ENCODE results near the gene COX4I1.

COX4I1 gene

GRCh38 chr16:85782451-85782850, 17.0 kb upstream of the COX4I1 start:
- H3K9me3 ChIP-seq (ENCODE audit: insufficient read depth, low read length) = no peaks in the 10 kb centered on the region
- H2AFZ ChIP-seq (ENCODE audit: low read depth, low read length) = no peak overlapping the region
- TF ChIP-seq EZH2phosphoT487 (IDR thresholded peaks at IDR 0.05; ENCODE audit: low read depth) (no peak), CTCF (IDR thresholded peaks at IDR 0.05; ENCODE audit: low read depth, low read length) (no peak)
- no peak overlapping the region for H3K4me3 ChIP-seq (ENCODE audit: low read length)
- H3K79me2 ChIP-seq (ENCODE audit: low read length) = no peaks in the 10 kb centered on the region; the same call in 1 of the 2 replicates
- no peak overlapping the region for H3K4me2 ChIP-seq (ENCODE audit: low read length)
- H3K27ac ChIP-seq (ENCODE audit: low read length) = no peak overlapping the region
- no peaks in the 10 kb centered on the region for H3K27me3 ChIP-seq (ENCODE audit: low read depth, low read length)
- H3K4me1 ChIP-seq (ENCODE audit: low read length) = no peaks in the 10 kb centered on the region
- H4K20me1 ChIP-seq (ENCODE audit: insufficient read depth, low read length) = 0 out of 2 replicates have a peak, but pooled peaks cover 7% of the 10 kb centered on the region
- H3K9ac ChIP-seq (ENCODE audit: low read length) = no peak overlapping the region
- H3K36me3 ChIP-seq (replicated peaks; ENCODE audit: low read depth, low read length) = peaks cover 57% of the 10 kb centered on the region

- no peaks in the 10 kb centered on the region for H3K9me3 ChIP-seq (ENCODE audit: insufficient read depth, low read length)
- H3K4me3 ChIP-seq (ENCODE audit: low read length) = no peak overlapping the region
- H3K27ac ChIP-seq (ENCODE audit: low read length) = no peak overlapping the region
- no peak overlapping the region for H3K4me2 ChIP-seq (ENCODE audit: low read length)
- H3K9ac ChIP-seq (ENCODE audit: low read length) = no peak overlapping the region
- TF ChIP-seq EZH2phosphoT487 (IDR thresholded peaks at IDR 0.05; ENCODE audit: low read depth) (no peak), CTCF (IDR thresholded peaks at IDR 0.05; ENCODE audit: low read depth, low read length) (no peak)
- peaks cover 56% of the 10 kb centered on the region for H3K36me3 ChIP-seq (replicated peaks; ENCODE audit: low read depth, low read length)
- no peak overlapping the region for H2AFZ ChIP-seq (ENCODE audit: low read depth, low read length)
- H3K4me1 ChIP-seq (ENCODE audit: low read length) = peaks cover 2% of the 10 kb centered on the region; the same call in 1 of the 2 replicates
- H3K79me2 ChIP-seq (ENCODE audit: low read length) = peaks cover 5% of the 10 kb centered on the region; the same call in 1 of the 2 replicates
- H3K27me3 ChIP-seq (ENCODE audit: low read depth, low read length) = no peaks in the 10 kb centered on the region
- H4K20me1 ChIP-seq (ENCODE audit: insufficient read depth, low read length) = 0 out of 2 replicates have a peak, but pooled peaks cover 7% of the 10 kb centered on the region
Observed at GRCh38 chr16:85783441-85783840, 16.1 kb upstream of the COX4I1 start.

GRCh38 chr16:85784813-85785212, 14.7 kb upstream of the COX4I1 start:
- H3K79me2 ChIP-seq (ENCODE audit: low read length) = peaks cover 7% of the 10 kb centered on the region
- no peak overlapping the region for H3K27ac ChIP-seq (ENCODE audit: low read length)
- no peak overlapping the region for H2AFZ ChIP-seq (ENCODE audit: low read depth, low read length)
- H3K9me3 ChIP-seq (ENCODE audit: insufficient read depth, low read length) = no peaks in the 10 kb centered on the region
- peaks cover 16% of the 10 kb centered on the region for H3K4me1 ChIP-seq (ENCODE audit: low read length)
- H3K36me3 ChIP-seq (replicated peaks; ENCODE audit: low read depth, low read length) = peaks cover 50% of the 10 kb centered on the region
- TF ChIP-seq CTCF (IDR thresholded peaks at IDR 0.05; ENCODE audit: low read depth, low read length) = no peak
- no peak for TF ChIP-seq EZH2phosphoT487 (IDR thresholded peaks at IDR 0.05; ENCODE audit: low read depth)
- H3K27me3 ChIP-seq (ENCODE audit: low read depth, low read length) = no peaks in the 10 kb centered on the region
- no peak overlapping the region for H3K9ac ChIP-seq (ENCODE audit: low read length)
- no peak overlapping the region for H3K4me3 ChIP-seq (ENCODE audit: low read length)
- no peak overlapping the region for H3K4me2 ChIP-seq (ENCODE audit: low read length)
- H4K20me1 ChIP-seq (ENCODE audit: insufficient read depth, low read length) = 0 out of 2 replicates have a peak, but pooled peaks cover 7% of the 10 kb centered on the region

- no peak overlapping the region for H3K27ac ChIP-seq (ENCODE audit: low read length)
- no peak overlapping the region for H2AFZ ChIP-seq (ENCODE audit: low read depth, low read length)
- 0 out of 2 replicates have a peak, but pooled peaks cover 7% of the 10 kb centered on the region for H4K20me1 ChIP-seq (ENCODE audit: insufficient read depth, low read length)
- no peaks in the 10 kb centered on the region for H3K27me3 ChIP-seq (ENCODE audit: low read depth, low read length)
- H3K9ac ChIP-seq (ENCODE audit: low read length) = no peak overlapping the region
- peaks cover 42% of the 10 kb centered on the region for H3K36me3 ChIP-seq (replicated peaks; ENCODE audit: low read depth, low read length)
- H3K4me1 ChIP-seq (ENCODE audit: low read length) = peaks cover 23% of the 10 kb centered on the region
- H3K4me3 ChIP-seq (ENCODE audit: low read length) = no peak overlapping the region
- no peaks in the 10 kb centered on the region for H3K9me3 ChIP-seq (ENCODE audit: insufficient read depth, low read length)
- TF ChIP-seq CTCF (IDR thresholded peaks at IDR 0.05; ENCODE audit: low read depth, low read length) (no peak), EZH2phosphoT487 (IDR thresholded peaks at IDR 0.05; ENCODE audit: low read depth) (no peak)
- no peak overlapping the region for H3K4me2 ChIP-seq (ENCODE audit: low read length)
- H3K79me2 ChIP-seq (ENCODE audit: low read length) = peaks cover 18% of the 10 kb centered on the region
Observed at GRCh38 chr16:85785927-85786326, 13.6 kb upstream of the COX4I1 start.
